A549 (cell line): ENCODE results near the gene UBAP2. TPM values are rescaled to one million over a fixed set of nuclear protein-coding genes. Genes with fewer than 3 reads are reported as not detected.
"Not testable (repeated sequence)": the region's sequence is repeated elsewhere in the genome, so short reads cannot be mapped to it uniquely, and the experiment has no call there.

Experiments used
- ATAC-seq, 2 experiments: fragments of 200-7000 bp in 1 of 2; fragments of >200 bp in 1 of 2; cut with Nextera tagmentation in 1 of 2; cut with Tn5 transposase in 1 of 2; 3 replicates each; pipeline versions ENCODE4 v1.8.0 to v1.9.1; 2018 to 2020; ENCODE audit warnings: mild to moderate bottlenecking in 1 of 2, moderate library complexity in 1 of 2
- CTCF ChIA-PET: fragments of 300-600 bp; sonication (Branson Sonifier 250); formaldehyde crosslinking; extraction: SDS; loops from one replicate; lab custom pipeline; 2021; ENCODE audit warnings: antibody characterized with exemption, inconsistent platforms; lab: Yijun Ruan, JAX
- POLR2A ChIA-PET: fragments of 350-600 bp; formaldehyde crosslinking; extraction: SDS; loops from one replicate; lab custom pipeline; 2021; ENCODE audit warnings: antibody characterized with exemption, inconsistent platforms; lab: Yijun Ruan, JAX
- DNase-seq, 2 experiments: peaks; one replicate each; pipeline versions ENCODE4 v3.0.0 to v3.0.0-alpha.2; 2011 to 2016; ENCODE audit warnings: low read depth in 1 of 2, low spot score in 1 of 2
- FAIRE-seq: peaks from 2 replicates; lab custom pipeline; 2011; peaks lifted over from hg19 to GRCh38; lab: Jason Lieb, UNC
- H3K27ac ChIP-seq, 2 experiments: fragments of >200 bp; sonication (Bioruptor Twin); formaldehyde crosslinking; 3 replicates each; pipeline ENCODE4 v1.5.1; 2016 to 2017
- H3K4me1 ChIP-seq: fragments of >200 bp; sonication (Bioruptor Twin); formaldehyde crosslinking; 3 replicates; pipeline ENCODE4 v1.6.1; 2016
- H3K4me2 ChIP-seq: fragments of >200 bp; sonication (Bioruptor Twin); formaldehyde crosslinking; 3 replicates; pipeline ENCODE4 v1.6.1; 2016
- H3K4me3 ChIP-seq: fragments of >200 bp; sonication (Bioruptor Twin); formaldehyde crosslinking; 3 replicates; pipeline ENCODE4 v1.5.1; 2016
- H3K9me3 ChIP-seq: fragments of >200 bp; sonication (Bioruptor Twin); formaldehyde crosslinking; 3 replicates; pipeline ENCODE4 v1.6.1; 2016
- BHLHE40 ChIP-seq: IDR thresholded peaks from 2 replicates; pipeline ENCODE4 v1.6.1; 2012; ENCODE audit warnings: low read depth, low read length, inconsistent platforms
- CBX2 ChIP-seq: fragments of 200-600 bp; sonication (generic); IDR thresholded peaks from 2 replicates; pipeline ENCODE4 v1.6.1; 2016; ENCODE audit warnings: low read depth, mild to moderate bottlenecking, borderline replicate concordance
- CBX8 ChIP-seq: fragments of 200-600 bp; sonication (generic); IDR thresholded peaks from 2 replicates; pipeline ENCODE4 v1.6.1; 2016
- EP300 ChIP-seq, 2 experiments: fragments of >200 bp; sonication (Bioruptor Twin); formaldehyde crosslinking; IDR thresholded peaks; 2 replicates in 1 of 2; 3 replicates in 1 of 2; pipeline ENCODE4 v1.6.1; 2016 to 2017
- ESRRA ChIP-seq: fragments of 150-350 bp; IDR thresholded peaks from 2 replicates; pipeline ENCODE4 v1.6.1; 2014; ENCODE audit warnings: mild to moderate bottlenecking, low read length, borderline replicate concordance
- FOXS1 ChIP-seq: fragments of 250-450 bp; sonication (Bioruptor Pico); IDR thresholded peaks from 2 replicates; pipeline ENCODE4 v1.5.0; 2020; ENCODE audit warnings: mild to moderate bottlenecking, moderate library complexity
- HEYL ChIP-seq: fragments of 250-450 bp; sonication (Bioruptor Pico); IDR thresholded peaks from 2 replicates; pipeline ENCODE4 v1.8.0; 2021; ENCODE audit warnings: mild to moderate bottlenecking, moderate library complexity
- HOXA7 ChIP-seq: fragments of 250-450 bp; sonication (Bioruptor Pico); IDR thresholded peaks from 2 replicates; pipeline ENCODE4 v1.5.0; 2020; ENCODE audit warnings: mild to moderate bottlenecking, moderate library complexity
- HOXB5 ChIP-seq: fragments of 250-450 bp; sonication (Bioruptor Pico); IDR thresholded peaks from 2 replicates; pipeline ENCODE4 v1.5.0; 2020; ENCODE audit warnings: mild to moderate bottlenecking, moderate library complexity
- JUN ChIP-seq, 2 experiments: fragments of >200 bp; sonication (Bioruptor Twin); formaldehyde crosslinking; IDR thresholded peaks; 2 replicates in 1 of 2; 3 replicates in 1 of 2; pipeline ENCODE4 v1.6.1; 2016 to 2017
- KDM1A ChIP-seq: fragments of 200-600 bp; sonication (generic); IDR thresholded peaks from 2 replicates; pipeline ENCODE4 v1.6.1; 2016; ENCODE audit warnings: low read depth, mild to moderate bottlenecking
- KDM5A ChIP-seq: fragments of 200-600 bp; sonication (generic); IDR thresholded peaks from 2 replicates; pipeline ENCODE4 v1.6.1; 2016; ENCODE audit warnings: antibody characterized with exemption, mild to moderate bottlenecking
- MAFK ChIP-seq: fragments of 450-650 bp; IDR thresholded peaks from 2 replicates; pipeline ENCODE4 v1.6.1; 2014; ENCODE audit not compliant: partially characterized antibody
- MYC ChIP-seq: IDR thresholded peaks from 2 replicates; pipeline ENCODE4 v1.6.1; 2012; ENCODE audit warnings: mild to moderate bottlenecking, inconsistent platforms, low read length, improper control_type of control experiment, borderline replicate concordance
- RAD21 ChIP-seq, 2 experiments: fragments of >200 bp in 1 of 2; sonication (Bioruptor Twin) in 1 of 2; formaldehyde crosslinking in 1 of 2; IDR thresholded peaks in 1 of 2; conservative IDR thresholded peaks in 1 of 2; 2 replicates in 1 of 2; 3 replicates in 1 of 2; pipeline ENCODE4 v1.6.1; 2012 to 2018; ENCODE audit warnings: inconsistent platforms in 1 of 2
- SMC3 ChIP-seq: fragments of >200 bp; sonication (Bioruptor Twin); formaldehyde crosslinking; IDR thresholded peaks from 3 replicates; pipeline ENCODE4 v1.6.1; 2018; ENCODE audit warnings: inconsistent platforms
- ZC3H11A ChIP-seq: fragments of 450-650 bp; IDR thresholded peaks from 2 replicates; pipeline ENCODE4 v1.6.1; 2014; ENCODE audit warnings: antibody characterized with exemption, mild to moderate bottlenecking
- ZFP36 ChIP-seq: fragments of 450-650 bp; IDR thresholded peaks from 2 replicates; pipeline ENCODE4 v1.6.1; 2014; ENCODE audit warnings: borderline replicate concordance; ENCODE audit not compliant: partially characterized antibody
- ZSCAN20 ChIP-seq: fragments of 250-450 bp; sonication (Bioruptor Pico); IDR thresholded peaks from 2 replicates; pipeline ENCODE4 v1.8.0; 2022; ENCODE audit warnings: mild to moderate bottlenecking, moderate library complexity
- WGBS: methylation state at CpG from one replicate; pipeline ENCODE4 v1.1.6; 2017; ENCODE audit errors: missing lambda C conversion rate; 5-methylcytosine and 5-hydroxymethylcytosine counted together
- polyA plus RNA-seq, 4 experiments: library from polyadenylated mRNA; depleted of rRNA in 3 of 4; stranded (reverse); fragments of >200 nt; fragmentation: RNase III in 1 of 4; extraction: RNeasy Plus Mini Kit Qiagen cat#74134 plus additional on column Dnase treatment in 1 of 4; gene quantifications; 2 replicates in 3 of 4; 3 replicates in 1 of 4; pipeline ENCODE4 v1.2.3, GENCODE V29; 2011 to 2017
- TF ChIP-seq, protein P1 (sequence below): IDR thresholded peaks from 2 replicates; pipeline ENCODE4 v1.6.1; 2012
- TF ChIP-seq, protein P2 (sequence below): fragments of 450-650 bp; IDR thresholded peaks from 2 replicates; pipeline ENCODE4 v1.6.1; 2014; ENCODE audit warnings: antibody characterized with exemption
- TF ChIP-seq, protein P3 (sequence below): fragments of 250-450 bp; sonication (Bioruptor Pico); IDR thresholded peaks from 2 replicates; pipeline ENCODE4 v1.5.0; 2021; ENCODE audit warnings: mild to moderate bottlenecking, moderate library complexity, borderline replicate concordance
- TF ChIP-seq, protein P4 (sequence below): fragments of 250-450 bp; sonication (Bioruptor Pico); IDR thresholded peaks from 2 replicates; pipeline ENCODE4 v1.5.0; 2020; ENCODE audit warnings: low read depth, mild to moderate bottlenecking, moderate library complexity

Gene UBAP2
- polyA plus RNA-seq, 2 of the 4 experiments (the other 2 are of a cell fraction), result 25.0 to 29.5 TPM

DNA sequence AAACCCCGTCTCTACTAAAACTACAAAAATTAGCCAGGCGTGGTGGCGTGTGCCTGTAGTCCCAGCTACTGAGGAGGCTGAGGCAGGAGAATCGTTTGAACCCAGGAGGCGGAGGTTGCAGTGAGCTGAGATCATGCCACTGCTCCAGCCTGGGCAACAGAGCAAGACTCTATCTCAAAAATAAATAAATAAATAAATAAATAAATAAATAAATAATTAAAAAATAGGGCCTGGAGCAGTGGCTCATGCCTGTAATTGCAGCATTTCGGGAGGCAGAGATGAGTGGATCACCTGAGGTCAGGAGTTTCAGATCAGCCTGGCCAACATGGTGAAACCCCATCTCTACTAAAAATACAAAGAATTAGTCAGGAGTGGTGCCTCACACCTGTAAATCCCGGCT lies 86.2 kb downstream of the UBAP2 start:
- H3K4me3 ChIP-seq, DNase-seq, H3K4me2 ChIP-seq, ATAC-seq, H3K27ac ChIP-seq, H3K4me1 ChIP-seq, H3K9me3 ChIP-seq, POLR2A ChIA-PET, FAIRE-seq: not testable (repeated sequence)
- 96% methylated on average over 7 of the region's 7 CpGs for WGBS
- CTCF ChIA-PET, result interaction anchor here (1.3 kb wide), 1 partner anchor 18 kb away, joined by 5 read pairs; no protein-coding TSS in a partner anchor
- peak; percentile 91 for TF ChIP-seq ZC3H11A

DNA sequence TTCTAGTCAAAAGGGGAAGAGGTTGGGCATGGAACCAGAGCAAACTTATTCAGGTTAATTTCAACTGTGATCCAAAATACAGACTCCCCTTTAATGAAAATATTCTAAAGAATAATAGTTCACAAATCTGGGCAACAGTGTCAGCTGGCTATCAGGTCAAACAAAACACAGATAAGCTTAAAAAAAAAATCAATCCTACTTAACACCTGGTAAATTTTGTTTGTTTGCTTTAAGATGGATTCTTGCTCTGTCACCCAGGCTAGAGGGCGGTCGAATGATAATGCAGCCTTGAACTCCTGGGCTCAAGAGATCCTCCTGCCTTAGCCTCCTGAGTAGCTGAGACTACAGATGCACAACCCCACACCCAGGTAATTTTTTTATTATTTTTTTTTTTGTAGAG lies 89.0 kb downstream of the UBAP2 start:
- no peaks in the 10 kb centered on the region for H3K9me3 ChIP-seq
- WGBS, result 87% methylated on average over 2 of the region's 2 CpGs
- no peak for DNase-seq
- FAIRE-seq, result no peak
- ChIA-PET POLR2A (no interaction called here), CTCF (interaction anchor here (0.6 to 1.2 kb wide), 2 partner anchors 14 to 16 kb away, joined by 3 read pairs; no protein-coding TSS in a partner anchor)
- TF ChIP-seq MYC, result no peak
- TF ChIP-seq CBX8, result no peak
- TF ChIP-seq BHLHE40, result no peak
- no peak for TF ChIP-seq ZSCAN20
- no peak for TF ChIP-seq ZFP36
- TF ChIP-seq EP300 (IDR thresholded peaks at IDR 0.05), result no peak
- TF ChIP-seq HEYL, result no peak
- TF ChIP-seq HOXB5 (CRISPR knock-in tag), result no peak
- TF ChIP-seq, protein P1, sequence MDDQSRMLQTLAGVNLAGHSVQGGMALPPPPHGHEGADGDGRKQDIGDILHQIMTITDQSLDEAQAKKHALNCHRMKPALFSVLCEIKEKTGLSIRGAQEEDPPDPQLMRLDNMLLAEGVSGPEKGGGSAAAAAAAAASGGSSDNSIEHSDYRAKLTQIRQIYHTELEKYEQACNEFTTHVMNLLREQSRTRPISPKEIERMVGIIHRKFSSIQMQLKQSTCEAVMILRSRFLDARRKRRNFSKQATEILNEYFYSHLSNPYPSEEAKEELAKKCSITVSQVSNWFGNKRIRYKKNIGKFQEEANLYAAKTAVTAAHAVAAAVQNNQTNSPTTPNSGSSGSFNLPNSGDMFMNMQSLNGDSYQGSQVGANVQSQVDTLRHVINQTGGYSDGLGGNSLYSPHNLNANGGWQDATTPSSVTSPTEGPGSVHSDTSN, result no peak
- TF ChIP-seq, protein P2, sequence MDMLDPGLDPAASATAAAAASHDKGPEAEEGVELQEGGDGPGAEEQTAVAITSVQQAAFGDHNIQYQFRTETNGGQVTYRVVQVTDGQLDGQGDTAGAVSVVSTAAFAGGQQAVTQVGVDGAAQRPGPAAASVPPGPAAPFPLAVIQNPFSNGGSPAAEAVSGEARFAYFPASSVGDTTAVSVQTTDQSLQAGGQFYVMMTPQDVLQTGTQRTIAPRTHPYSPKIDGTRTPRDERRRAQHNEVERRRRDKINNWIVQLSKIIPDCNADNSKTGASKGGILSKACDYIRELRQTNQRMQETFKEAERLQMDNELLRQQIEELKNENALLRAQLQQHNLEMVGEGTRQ, result no peak
- ATAC-seq, result no peak
- H3K4me2 ChIP-seq, result no peak overlapping the region
- H3K4me1 ChIP-seq, result no peaks in the 10 kb centered on the region
- no peak overlapping the region for H3K4me3 ChIP-seq
- no peak overlapping the region for H3K27ac ChIP-seq

DNA sequence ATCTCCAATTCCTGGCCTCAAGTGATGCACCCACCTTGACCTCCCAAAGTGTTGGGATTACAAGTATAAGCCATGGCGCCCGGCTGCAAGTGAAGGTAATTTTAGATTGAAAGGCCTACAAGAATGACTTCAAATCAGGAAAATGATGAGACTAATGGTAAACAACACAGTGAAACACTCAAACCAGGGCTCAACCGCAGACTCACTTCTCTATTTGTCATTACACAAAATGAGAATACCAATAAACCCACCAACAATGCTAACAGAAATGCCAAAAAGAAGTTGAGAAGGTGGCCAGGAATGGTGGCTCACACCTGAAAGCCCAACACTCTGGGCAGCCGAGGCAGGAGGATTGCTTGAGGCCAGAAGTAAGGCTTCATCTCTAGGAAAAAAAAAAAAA lies 92.1 kb downstream of the UBAP2 start:
- no peak overlapping the region for H3K27ac ChIP-seq
- ChIA-PET CTCF (interaction anchor here (0.6 to 1.4 kb wide), 4 partner anchors 105 to 297 kb away, joined by 3 to 4 read pairs (median 3); no protein-coding TSS in a partner anchor), POLR2A (no interaction called here)
- DNase-seq, result no peak
- no peak for FAIRE-seq
- ATAC-seq, result no peak
- TF ChIP-seq, protein P3, sequence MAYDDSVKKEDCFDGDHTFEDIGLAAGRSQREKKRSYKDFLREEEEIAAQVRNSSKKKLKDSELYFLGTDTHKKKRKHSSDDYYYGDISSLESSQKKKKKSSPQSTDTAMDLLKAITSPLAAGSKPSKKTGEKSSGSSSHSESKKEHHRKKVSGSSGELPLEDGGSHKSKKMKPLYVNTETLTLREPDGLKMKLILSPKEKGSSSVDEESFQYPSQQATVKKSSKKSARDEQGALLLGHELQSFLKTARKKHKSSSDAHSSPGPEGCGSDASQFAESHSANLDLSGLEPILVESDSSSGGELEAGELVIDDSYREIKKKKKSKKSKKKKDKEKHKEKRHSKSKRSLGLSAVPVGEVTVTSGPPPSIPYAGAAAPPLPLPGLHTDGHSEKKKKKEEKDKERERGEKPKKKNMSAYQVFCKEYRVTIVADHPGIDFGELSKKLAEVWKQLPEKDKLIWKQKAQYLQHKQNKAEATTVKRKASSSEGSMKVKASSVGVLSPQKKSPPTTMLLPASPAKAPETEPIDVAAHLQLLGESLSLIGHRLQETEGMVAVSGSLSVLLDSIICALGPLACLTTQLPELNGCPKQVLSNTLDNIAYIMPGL (CRISPR knock-in tag), result no peak
- TF ChIP-seq HOXA7 (CRISPR knock-in tag), result no peak
- 95% methylated on average over 4 of the region's 4 CpGs for WGBS
- no peaks in the 10 kb centered on the region for H3K9me3 ChIP-seq
- H3K4me2 ChIP-seq, result no peak overlapping the region
- no peak overlapping the region for H3K4me3 ChIP-seq
- H3K4me1 ChIP-seq, result no peaks in the 10 kb centered on the region

DNA sequence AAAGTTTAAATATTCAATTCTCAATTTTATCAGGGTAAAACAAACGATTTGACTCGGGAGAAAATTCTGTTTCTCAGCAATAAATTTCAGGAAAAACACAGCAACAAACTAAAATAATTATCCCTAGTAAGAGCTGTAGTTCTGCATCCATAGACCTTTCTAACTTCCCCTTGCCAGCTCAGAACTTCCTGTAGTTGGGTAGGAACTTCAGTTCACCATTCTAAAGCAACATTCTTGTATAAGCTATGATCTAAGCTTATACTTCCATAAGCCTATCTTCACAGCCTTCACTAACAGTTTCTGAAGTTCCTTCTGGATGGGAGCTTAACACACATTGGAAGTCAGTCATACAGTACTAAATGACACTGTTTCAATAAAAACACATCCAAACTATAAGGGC lies 96.6 kb downstream of the UBAP2 start:
- POLR2A ChIA-PET, result no interaction called here
- Histone ChIP-seq H3K27ac (no peak overlapping the region), H3K4me2 (no peak overlapping the region), H3K4me1 (peaks cover 13% of the 10 kb centered on the region)
- CTCF ChIA-PET, result interaction anchor here (0.9 to 1.3 kb wide), 3 partner anchors 15 to 31 kb away, joined by 3 to 5 read pairs (median 4); no protein-coding TSS in a partner anchor
- FAIRE-seq, result no peak
- 91% methylated on average over 2 of the region's 2 CpGs for WGBS
- TF ChIP-seq, protein P4, sequence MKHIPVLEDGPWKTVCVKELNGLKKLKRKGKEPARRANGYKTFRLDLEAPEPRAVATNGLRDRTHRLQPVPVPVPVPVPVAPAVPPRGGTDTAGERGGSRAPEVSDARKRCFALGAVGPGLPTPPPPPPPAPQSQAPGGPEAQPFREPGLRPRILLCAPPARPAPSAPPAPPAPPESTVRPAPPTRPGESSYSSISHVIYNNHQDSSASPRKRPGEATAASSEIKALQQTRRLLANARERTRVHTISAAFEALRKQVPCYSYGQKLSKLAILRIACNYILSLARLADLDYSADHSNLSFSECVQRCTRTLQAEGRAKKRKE (CRISPR knock-in tag), result no peak
- TF ChIP-seq JUN (IDR thresholded peaks at IDR 0.05) (no peak), ESRRA (no peak), RAD21 (conservative IDR thresholded peaks at IDR 0.05 in 1 of 2, IDR thresholded peaks at IDR 0.05 in 1 of 2) (no peak), HOXA7 (CRISPR knock-in tag) (no peak), ZSCAN20 (no peak), KDM1A (no peak), MAFK (no peak), CBX8 (no peak), CBX2 (no peak), FOXS1 (no peak), MYC (no peak), KDM5A (no peak), SMC3 (no peak)
- TF ChIP-seq, all 56 proteins: peak for 0
- no peak for ATAC-seq
- no peaks in the 10 kb centered on the region for H3K9me3 ChIP-seq
- H3K4me3 ChIP-seq, result no peak overlapping the region
- DNase-seq, result no peak
